HG02798 (cell line): ENCODE data around the gene RAP1GAP.
"Not testable (repeated sequence)": the region's sequence is repeated elsewhere in the genome, so short reads cannot be mapped to it uniquely, and the experiment has no call there.

Experiments
- ATAC-seq: cut with Tn5 transposase; IDR thresholded peaks from one replicate; pipeline ENCODE4 v1.9.1; 2021; ENCODE audit warnings: mild to moderate bottlenecking; ENCODE audit not compliant: unreplicated experiment, poor library complexity

RAP1GAP gene

DNA sequence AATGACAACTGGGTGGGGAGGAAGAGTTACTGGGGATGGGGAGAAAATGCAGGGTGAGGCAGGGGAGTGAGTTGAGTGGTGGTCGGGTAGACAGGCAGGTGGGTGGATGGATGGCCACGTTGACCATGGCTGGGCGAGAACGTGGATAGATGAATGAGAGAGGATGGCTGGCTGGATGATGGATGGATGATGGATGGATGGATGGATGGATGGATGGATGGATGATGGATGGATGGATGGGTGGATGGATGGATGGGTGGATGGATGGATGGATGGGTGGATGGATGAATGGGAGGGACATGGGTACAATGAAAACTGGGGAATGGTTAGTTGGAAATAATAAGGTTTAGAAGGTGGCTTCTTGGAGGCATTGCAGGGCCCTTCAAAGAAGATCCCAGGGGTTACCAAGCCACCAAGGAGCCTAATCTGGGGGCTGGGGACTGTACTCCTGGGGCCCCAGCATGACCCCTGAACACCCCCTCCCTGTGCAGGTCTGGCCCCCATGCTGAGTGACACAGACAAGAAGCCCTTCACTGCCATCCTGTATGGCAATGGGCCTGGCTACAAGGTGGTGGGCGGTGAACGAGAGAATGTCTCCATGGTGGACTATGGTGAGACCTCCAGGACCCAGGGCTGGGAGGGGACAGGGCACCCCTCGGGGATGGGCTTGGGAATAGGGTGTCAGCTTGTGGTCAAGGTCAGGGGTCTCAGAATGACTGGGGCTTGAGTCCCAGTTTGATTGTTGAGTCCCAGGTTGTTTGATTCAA lies 92.9 kb downstream of the RAP1GAP start:
- no peak for ATAC-seq

DNA sequence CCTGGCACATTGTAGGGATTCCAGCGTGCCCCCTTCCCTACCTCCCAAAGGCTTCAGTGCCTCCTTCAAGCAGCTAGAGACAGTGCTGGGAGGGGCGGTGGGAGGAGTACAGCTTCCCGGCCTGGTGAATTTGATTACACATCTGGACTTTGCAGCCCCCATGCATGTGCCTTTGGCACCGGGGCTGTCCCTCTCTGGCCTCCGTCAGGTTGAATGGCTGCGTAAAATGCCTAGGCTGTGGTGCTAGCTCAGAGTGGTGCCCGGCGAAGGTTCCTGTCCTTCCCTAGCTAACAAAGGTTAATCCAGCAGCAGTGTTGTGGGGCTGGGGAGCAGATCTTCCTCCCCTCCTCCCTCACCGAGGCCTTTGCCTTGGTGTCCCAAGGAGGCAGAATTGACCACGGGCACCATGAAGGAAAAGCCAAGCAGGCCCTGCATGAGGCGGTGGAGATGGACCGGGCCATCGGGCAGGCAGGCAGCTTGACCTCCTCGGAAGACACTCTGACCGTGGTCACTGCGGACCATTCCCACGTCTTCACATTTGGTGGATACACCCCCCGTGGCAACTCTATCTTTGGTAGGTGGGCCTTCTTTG lies 93.7 kb downstream of the RAP1GAP start:
- ATAC-seq = no peak

DNA sequence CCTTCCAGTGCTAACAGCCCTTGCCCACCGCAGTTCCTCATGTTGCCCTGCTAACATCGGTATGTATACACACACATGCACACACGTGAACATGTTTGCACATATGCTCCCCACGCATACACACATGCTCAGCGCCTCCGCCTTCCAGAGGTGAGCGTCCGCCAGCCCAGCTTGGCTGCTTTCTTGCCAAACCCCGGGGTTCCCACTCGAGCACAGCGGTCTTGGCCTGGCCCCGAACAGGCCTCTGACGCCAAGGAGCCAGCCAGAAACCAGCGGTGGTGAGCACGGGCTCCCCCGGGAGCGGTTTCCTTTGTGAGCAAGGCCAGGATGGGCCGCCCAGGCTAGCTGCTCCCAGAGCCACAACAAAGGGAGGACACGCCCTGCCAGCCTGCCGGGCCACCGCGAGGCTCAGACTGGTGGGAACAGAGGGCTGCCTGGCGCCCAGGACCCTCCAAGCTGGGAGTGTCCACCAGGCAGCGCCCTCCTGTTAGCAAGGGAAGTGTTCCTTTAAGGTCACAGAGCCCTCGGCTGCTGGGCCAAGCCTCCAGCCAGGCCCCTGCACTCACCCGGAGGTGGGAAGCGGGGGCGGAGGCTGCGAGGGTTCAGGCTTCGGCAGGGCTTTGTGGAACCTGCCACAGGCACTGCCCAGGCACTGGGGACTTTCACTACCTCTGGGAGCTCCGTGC lies 94.5 kb downstream of the RAP1GAP start:
- ATAC-seq = no peak

DNA sequence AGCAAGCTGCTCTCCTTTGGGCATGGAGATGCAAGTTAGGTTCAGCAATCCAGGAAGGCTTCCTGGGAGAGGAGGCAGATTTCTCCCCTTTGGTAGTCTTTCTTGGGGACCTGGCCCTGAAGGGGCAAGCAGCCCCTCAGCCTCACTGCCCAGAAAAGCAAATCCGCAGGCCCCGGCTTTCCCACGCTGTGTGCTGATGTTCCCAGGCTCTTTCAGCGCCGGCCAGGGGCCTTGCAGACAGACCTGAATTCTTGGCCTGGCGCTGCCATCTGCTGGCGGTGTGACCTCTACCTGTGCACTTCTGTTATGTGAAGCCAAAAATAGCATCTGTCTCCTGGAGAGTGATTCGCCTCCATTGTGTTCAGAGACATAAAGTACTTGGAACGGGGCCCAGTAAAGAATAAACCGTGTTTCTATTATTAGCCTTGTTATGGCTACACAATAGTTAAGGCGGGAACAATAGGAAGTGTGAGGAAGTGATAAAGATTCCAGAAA lies 95.1 kb downstream of the RAP1GAP start:
- ATAC-seq = no peak

DNA sequence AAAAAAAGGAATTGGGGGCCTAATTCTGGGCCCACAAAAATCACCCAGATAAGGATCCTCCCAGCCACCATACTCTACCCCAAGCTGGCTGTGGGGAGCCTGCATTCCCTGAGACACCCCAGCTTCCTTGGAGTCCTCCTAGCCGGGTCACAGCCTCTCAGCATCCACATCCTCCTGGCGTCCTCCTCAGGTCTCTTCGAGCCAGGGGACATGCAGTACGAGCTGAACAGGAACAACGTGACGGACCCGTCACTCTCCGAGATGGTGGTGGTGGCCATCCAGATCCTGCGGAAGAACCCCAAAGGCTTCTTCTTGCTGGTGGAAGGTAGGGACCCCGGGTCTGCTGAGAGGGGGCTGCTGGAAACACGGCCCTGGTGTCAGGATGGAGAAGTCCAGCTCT lies 95.7 kb downstream of the RAP1GAP start:
- no peak for ATAC-seq

DNA sequence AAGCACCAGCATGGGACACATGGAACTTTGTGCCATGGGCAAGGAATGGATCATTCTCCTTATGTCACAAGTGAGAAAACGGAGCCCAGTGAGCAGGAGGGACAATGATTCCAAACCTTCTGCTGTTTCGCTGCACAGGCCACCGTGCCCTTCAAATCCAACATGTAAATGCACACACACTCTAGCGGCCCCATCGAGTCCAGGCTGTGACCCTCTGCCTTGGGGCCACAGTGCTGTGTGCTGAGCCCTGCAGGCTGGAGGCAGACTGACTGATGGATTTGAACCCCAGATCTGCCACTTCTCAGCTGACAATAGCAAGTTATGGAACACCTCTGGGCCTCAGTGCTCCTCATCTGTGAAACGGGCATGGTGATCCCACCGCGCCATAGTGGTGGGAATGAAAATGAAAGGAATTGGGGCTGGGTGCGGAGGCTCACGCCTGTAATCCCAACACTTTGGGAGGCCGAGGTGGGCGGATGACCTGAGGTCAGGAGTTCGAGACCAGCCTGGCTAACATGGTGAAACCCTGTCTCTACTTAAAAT lies 96.4 kb downstream of the RAP1GAP start:
- no peak for ATAC-seq

DNA sequence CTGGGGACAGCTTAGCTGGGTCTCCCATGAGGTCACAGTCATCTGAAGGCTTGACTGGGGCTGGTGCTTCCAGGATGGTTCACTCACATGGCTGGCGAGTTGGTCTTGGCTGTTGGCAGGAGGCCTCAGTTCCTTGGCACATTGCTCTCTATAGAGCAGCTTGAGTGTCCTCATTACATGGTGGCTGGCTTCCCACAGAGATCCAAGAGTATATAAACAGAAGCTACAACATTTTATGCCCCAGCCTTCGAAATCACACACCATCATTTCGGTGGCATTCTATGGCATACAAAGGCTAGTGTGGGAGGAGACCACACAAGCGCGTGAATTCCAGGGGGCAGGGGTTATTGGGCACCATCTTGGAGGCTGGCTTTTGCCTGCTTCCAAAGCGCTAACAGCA lies 96.9 kb downstream of the RAP1GAP start:
- ATAC-seq = no peak

DNA sequence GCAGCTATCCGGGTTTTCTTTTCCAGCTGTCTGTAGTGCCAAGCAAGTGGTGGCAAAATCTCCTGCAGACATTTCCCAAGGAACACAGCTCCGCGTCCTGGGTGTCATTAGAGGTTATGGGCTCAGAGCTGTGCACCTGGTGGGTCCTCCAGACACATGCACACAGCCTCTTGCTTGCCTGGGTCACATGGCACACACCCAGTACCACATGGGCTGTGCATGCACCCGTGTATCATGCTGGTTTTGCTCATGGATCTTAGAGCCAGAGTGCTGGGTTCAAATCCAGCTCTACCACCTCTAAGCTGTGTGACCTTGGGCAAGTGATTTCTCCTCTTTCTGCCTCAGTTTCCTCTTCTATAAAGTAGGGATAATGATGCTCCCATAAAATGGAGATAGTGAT lies 98.3 kb downstream of the RAP1GAP start:
- no peak for ATAC-seq

DNA sequence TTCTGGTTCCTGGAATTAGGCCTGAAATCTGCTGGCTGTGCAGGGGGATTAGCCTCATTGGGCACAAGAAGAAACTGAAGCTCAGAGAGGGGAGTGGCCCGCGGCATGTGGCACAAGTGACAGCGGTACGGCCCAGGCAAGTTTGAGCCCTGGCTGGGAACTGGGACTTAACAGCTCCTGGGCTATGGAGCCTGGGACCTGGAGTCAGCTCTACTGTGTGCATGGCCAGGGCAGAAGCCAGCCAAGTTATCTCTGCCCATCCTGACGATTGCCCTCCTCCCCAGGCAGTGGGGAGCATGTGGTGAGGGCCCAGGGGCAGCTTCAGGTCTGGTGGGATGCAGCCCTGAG lies 98.7 kb downstream of the RAP1GAP start:
- no peak for ATAC-seq

DNA sequence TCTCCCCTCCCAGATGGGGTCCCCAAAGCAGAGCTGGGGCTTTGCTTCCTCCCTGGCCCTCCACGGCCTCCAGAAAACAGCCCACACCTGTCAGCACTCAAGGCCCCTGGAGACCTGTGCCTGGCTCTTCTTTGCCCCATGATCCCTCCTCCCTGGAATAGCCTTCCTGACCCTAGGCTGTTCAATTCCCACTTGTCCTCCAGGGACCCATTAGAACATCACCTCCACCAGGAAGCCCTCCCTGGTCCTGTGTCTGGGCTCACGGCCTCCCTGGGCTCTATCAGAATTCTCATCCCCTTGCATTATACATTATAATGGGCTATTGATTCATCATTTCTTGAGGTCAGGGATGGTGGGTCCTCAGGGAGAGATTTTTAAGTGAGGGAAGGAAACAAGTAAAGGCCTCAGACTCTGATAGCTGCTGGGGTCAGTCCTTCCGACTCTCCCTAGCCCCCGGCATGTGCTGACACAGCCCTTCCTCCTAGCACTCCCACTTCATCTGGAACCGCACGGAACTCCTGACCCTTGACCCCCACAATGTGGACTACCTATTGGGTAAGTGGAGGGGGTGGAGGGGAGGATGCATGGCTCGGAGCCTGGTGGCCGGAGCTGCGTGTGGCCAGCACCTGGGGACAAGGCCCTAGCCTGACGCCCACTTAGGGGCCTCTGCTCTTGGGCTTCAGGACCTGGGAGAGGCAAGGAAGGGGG lies 99.2 kb downstream of the RAP1GAP start:
- no peak for ATAC-seq

DNA sequence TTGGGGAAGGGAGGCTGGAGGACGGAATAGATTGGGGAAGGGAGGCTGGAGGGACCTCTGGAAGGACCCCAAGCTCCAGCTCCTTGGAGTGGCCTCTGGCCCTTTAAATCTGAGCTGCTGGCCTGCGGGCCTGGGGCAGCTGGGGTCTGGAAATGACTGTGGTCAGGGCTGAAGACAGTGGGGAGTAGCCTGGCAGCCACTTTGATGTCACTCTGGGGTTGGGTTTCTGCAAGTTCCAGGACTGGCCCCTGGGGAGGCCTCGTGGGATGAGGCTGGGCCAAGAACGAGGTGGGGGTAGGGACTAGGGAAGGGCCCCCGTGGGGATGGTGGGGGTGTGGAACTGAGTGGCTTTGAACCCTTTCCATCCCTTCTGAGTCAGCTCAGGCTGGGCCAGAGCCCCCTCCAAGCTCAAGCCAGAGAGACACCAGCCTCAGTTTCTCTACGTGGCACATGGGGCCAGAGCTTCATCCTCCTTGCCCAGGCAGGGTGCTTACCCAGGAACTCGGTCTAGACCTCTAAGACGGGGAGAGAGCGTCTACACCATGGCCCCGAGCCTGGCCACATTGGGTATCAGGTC lies 100.3 kb downstream of the RAP1GAP start:
- ATAC-seq = no peak

DNA sequence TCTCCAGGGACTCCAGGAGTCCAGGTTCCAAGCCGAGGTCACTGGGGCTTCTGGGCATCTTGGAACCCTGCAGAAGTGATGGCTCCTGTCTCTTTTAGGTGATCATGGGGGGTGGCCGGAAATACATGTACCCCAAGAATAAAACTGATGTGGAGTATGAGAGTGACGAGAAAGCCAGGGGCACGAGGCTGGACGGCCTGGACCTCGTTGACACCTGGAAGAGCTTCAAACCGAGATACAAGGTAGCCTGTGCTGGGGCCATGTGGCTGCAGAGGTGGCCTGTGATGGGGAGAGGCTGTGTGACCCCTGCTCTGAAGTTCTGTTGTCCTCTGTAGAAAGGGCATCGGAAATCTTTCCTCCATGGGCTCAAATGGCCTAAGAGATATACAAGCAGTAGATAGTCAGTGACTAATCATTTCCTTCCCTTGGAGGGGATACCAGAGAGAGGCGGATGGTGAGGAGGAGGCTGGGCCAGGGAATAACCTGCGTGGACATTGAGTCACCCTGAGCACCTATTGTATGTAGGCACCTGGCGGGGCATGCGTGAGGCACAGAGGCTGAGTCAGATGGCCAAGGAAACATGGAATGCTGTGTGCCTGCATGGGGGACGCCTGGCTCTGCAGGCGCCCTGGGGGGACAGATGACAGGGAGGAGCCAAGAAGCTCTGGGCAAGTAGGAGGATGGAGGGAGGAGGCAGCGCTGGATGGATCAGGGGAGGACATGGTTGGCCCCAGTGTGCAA lies 101.0 kb downstream of the RAP1GAP start:
- no peak for ATAC-seq

DNA sequence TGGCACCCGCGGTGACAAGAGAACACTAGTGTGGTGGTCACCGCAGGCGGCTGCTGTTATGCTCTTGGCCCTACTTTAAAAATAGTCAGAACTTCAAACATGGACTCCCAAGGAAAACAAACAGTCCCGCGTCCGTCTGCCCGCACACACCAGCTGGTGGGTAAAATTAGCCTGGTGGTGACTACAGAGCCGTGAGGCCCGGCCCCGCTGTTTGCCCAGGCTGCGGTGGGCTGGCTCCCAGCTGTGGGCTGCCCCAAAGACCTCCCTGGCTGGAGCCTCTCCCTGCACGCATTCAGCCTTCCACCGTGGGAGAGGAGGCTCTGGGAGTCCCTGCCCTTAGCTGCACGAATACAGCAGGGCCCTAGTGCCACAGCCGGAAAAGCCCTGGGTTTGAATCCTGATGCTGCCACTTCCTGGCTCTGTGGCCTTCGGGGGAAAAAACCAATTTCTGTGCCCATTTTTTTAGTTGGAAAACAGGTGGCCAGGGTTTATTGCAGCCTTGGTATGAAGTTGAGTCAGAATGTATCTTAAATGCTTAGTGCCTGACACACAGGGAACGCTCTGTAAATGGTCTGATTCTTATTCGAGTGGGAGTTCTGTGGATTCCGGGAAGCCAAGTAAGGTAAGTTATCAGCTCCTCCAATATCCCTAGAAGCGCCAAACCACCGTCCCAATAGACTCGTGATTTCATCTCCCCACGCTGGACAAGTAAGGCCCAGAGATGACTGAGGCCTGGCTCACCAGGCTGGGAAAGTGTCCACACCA lies 101.7 kb downstream of the RAP1GAP start:
- no peak for ATAC-seq

DNA sequence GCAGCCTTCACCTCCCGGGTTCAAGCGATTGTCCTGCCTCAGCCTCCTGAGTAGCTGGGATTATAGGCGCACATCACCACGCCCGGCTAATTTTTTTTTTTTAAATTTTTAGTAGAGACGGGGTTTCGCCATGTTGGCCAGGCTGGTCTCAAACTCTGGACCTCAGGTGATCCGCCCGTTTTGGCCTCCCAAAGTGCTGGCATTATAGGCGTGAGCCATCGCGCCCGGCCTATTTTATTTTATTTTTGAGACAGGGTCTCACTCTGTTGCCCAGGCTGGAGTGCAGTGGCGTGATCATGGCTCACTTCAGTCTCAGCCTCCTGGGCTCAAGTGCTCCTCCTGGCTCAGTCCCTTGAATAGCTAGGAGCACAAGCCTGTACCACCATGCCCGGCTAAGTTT lies 102.8 kb downstream of the RAP1GAP start:
- ATAC-seq = not testable (repeated sequence)

DNA sequence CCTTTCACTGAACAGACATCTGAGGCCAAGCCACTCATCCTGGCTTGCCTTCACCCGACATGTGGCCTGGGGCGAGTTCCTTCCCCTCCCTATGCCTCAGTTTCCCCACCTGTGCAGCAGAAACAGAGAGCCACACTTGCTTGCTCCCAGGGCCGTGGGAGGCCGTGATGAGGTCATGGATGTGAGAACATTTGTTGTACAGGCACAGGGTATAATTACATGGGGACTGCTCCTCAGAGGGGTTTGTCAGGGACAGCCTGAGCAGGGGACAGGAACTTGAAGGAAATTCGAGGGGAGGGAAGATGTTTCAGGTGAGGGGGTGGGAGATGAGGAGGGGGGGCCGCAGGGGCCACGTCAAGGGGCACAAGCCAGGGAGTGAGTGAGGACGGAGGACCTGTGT lies 103.9 kb downstream of the RAP1GAP start:
- no peak for ATAC-seq

DNA sequence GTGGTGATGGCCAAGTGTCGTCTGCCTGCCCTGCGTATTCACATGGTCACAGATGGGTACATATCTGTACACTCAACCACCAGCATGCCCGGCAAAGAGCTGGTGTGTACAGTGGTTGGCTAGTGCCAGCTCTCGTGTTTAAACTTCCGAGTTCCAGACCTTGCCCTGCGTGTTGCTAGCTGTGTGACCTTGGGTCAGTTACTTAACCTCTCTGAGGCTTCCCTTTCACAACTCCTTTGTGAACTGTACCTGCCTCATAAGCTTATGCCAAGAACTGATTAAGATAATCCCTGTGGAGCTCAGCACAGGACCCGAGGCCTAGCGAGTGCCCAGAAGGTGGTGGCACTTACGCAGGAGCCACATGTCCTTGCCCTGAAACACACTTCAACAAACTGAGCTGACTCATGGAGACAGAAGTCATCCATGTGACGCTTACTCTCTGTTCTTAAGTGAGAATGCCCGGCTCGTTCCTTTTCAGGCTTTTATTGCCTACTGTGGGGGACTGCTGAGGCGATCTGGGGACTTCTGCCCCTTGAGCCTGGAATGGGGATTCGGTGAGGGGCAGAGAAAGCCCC lies 104.5 kb downstream of the RAP1GAP start:
- ATAC-seq = no peak

DNA sequence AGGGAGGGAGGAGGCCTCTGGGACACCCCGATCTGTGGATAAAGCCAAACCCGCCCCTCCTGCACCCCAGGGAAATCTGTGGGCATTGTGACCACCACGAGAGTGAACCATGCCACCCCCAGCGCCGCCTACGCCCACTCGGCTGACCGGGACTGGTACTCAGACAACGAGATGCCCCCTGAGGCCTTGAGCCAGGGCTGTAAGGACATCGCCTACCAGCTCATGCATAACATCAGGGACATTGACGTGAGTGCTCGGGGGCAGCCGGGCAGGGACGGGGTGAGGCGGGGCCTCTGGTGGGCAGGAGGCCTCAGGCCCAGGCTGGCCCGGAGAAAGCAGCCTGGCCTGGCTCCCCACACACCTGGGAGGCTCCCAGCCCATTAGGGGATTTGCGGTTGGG lies 105.2 kb downstream of the RAP1GAP start:
- ATAC-seq = no peak

DNA sequence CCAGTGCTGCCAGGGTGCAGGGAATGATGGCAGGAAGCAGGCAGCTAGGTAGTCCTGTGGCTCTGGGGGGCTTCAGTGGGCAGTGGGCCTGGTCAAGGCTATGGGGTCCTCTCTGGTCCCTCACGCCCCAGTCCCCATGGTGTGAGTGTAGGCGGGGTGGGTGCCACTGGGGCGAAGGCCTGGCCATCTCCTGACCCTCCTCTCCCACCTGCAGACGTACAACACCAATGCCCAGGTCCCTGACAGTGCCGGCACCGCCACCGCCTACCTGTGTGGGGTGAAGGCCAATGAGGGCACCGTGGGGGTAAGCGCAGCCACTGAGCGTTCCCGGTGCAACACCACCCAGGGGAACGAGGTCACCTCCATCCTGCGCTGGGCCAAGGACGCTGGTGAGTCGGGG lies 106.3 kb downstream of the RAP1GAP start:
- no peak for ATAC-seq
